NCI-H345 (cell line): ENCODE measurements around the gene METTL14.
"Not testable (repeated sequence)": the region's sequence is repeated elsewhere in the genome, so short reads cannot be mapped to it uniquely, and the experiment has no call there.

Experiments
- DNase-seq: peaks from one replicate; lab custom pipeline; 2025; lab: John Stamatoyannopoulos, UW

METTL14 gene

GRCh38 chr4:118684873-118685811 is at the start of gene METTL14:
METTL14 (plus strand) TSS chr4:118685392; CDS start chr4:118685535, 143 bp downstream.
- peak; percentile 92 for DNase-seq

DNA sequence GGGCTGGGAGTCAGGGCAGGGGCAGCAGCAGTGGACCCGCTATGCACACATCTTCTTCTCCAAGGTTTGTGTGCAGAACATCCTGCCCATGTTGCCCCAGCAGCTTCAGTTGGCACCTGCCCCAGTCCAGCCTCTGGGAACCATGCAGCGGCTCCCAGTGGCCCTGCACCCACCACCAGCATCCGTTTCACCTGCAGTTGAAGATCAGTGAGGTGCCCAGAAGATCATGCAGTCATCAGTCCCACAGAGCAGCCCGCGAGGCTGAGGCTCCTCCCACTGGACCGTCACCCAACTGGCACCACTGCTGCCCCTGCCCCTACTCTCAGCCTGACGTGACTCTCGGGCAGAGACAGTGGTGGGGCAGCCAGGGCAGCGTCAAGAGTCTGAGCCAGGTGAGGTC is 49.1 kb upstream of the METTL14 start:
- not testable (repeated sequence) for DNase-seq

GRCh38 chr4:118664665-118665064 is 20.5 kb upstream of the METTL14 start:
- DNase-seq = not testable (repeated sequence)

DNA sequence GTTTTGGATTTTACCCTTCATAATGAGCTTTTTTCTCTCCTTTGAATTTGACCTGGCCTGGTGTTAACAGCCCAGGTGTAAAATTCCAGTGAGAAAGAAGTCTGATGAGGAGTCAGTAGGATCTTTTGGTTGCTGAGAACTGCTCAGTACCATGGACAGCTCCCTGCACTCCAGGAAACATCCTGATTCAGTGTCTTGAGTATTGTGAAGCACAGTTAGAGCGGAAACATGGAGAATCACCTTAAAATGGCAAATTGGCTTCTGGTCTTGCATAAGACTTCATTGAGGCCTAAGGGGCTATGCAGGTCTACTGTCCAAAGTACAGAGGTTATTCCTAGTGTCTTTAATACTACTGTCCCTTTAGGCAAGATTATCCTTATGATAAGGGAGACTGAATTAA is 16.0 kb upstream of the METTL14 start:
- not testable (repeated sequence) for DNase-seq

DNA sequence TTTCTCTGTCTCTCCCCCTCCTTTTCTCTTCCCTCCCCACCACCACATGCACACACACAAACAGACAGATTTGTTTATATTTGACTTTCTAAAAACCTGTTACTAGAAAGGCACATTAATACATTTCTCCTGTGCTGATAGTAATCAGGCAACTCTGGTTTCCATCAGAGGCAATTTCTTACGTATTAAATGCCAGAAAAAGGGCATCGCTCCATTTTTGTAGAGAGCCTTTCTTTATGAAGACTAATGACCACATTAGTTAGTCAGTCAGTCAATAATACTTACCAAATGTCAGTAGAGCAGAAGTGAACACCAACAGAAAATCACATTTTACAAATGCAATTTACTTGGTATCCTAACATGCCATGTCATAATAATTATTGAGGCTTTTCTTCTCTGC is 14.2 kb upstream of the METTL14 start:
- not testable (repeated sequence) for DNase-seq

DNA sequence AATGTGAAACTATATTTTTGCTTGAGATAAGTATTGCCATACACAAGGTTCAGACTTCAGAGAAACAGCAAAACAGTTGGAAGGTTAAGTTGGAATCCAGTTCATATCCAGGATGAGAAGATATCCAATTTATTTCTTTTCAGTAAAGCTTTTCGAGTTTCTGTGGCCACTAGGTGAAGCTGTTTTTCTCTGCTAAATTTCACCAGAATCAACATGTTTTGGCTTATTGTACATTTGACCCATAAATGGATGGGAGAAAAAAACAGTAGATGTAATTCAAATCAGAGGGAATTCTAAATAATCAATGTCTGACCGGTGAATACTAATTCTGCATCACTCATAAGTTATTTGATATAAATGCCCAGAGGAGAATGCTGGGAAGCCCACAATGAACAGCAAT is 9.1 kb upstream of the METTL14 start:
- no peak for DNase-seq

- no peak for DNase-seq
Observed at GRCh38 chr4:118680808-118681207, 4.4 kb upstream of the METTL14 start.

GRCh38 chr4:118682928-118683327 is 2.3 kb upstream of the METTL14 start:
- no peak for DNase-seq

DNA sequence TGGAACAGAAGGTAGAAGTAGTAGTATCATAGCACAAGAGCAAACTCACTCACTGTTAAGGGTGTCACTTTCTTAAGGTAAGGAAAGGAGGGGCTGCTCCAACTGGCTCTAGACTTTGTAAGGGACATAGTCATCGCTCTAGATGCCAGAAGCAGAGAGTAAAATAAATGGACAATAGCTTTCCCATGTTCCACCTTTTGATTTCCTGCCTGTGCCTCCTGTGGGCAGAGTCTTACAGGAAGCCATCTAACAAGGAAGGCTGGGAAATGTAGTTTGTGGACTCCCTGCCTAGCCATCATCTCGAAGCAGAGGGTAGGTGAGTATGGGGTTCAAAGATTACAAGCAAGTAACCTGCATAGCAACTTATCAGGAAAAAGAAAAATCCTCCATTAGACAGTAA is 1.7 kb upstream of the METTL14 start:
- no peak for DNase-seq

GRCh38 chr4:118703118-118703517 is 17.9 kb downstream of the METTL14 start:
- no peak for DNase-seq

GRCh38 chr4:118711052-118711451 is 25.9 kb downstream of the METTL14 start:
- no peak for DNase-seq

- DNase-seq = no peak
Observed at GRCh38 chr4:118712872-118713271, 27.7 kb downstream of the METTL14 start.

DNA sequence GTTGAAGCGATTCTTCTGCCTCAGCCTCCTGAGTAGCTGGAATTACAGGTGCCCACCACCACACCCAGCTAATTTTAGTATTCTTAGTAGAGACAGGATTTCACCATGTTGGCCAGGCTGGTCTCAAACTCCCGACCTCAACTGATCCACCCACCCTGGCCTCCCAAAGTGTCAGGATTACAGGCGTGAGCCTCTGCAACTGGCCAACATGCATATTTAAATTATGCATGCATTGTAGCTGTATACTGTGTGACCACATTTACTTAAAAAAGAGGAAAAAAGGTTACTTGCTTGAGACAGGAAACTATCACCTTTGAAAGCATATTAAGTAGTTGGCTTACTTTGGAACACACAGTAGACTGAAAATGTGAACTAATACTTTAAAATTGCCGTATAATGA is 29.5 kb downstream of the METTL14 start:
- DNase-seq = no peak

GRCh38 chr4:118716304-118716703 is 31.1 kb downstream of the METTL14 start:
- no peak for DNase-seq

DNA sequence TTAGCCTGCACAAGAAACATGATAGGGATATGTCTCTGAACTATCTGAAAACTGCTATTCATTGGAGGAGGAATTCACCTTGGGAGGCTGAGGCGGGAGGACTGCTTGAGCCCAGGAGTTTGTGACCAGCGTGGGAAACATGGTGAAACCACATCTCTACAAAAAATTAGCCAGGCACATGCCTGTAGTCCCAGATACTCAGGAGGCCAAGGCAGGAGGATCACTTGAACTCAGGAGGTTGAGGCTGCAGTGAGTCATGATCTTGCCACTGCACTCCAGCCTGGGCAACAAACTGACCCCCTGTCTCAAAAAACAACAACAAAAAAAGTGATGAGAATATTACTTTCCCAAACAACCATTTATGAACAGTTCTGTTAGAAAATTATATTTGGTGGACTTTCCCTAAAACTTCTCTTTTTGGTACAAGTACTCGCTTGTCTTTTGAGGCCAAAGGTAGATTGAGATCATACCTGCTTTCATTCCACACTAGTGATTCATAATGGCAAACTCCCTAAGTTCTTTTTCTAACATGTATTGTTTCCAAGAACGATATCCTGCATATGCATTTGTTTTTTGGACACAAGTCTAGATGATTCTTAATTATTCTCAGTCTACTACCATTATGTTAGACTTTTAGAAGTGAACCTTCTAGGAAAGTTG is 33.4 kb downstream of the METTL14 start:
- DNase-seq = no peak

DNA sequence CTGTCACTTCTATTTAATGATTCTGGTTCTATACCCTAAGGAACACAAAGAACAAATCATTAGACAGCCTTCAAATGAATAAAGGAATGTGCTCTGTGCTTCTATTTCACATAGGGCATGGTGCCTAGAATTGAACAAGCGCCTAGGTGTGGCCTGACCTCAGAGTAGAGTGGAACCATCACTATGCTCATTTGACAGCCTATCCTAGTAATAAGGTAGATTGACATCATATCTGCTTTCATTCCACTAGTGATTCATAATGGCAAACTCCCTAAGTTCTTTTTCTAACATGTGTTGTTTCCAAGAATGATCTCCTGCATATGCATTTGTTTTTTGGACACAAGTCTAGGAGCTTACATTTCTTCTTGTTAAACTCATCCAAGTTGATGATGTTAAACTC is 36.6 kb downstream of the METTL14 start:
- DNase-seq = no peak

DNA sequence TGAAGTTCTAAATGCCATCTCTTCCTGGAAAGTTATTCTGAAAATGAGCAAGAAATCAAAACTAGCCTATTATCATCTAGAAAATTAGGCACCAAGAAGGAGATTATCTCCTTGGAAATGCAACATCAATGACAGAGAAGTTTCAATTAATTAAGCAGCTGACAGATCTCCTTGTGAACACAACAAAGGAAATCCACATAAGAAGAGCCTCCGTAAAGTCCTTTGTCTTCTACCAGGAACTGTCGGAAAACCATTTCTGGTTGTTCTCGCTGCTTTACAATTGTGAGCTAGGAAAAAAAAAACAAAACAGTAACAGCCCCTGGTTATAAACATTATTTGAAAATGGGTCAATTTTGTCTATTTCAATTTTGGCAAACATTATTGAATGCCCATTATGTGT is 38.2 kb downstream of the METTL14 start:
- DNase-seq = no peak

GRCh38 chr4:118727360-118727759 is 42.2 kb downstream of the METTL14 start:
- DNase-seq = no peak

DNA sequence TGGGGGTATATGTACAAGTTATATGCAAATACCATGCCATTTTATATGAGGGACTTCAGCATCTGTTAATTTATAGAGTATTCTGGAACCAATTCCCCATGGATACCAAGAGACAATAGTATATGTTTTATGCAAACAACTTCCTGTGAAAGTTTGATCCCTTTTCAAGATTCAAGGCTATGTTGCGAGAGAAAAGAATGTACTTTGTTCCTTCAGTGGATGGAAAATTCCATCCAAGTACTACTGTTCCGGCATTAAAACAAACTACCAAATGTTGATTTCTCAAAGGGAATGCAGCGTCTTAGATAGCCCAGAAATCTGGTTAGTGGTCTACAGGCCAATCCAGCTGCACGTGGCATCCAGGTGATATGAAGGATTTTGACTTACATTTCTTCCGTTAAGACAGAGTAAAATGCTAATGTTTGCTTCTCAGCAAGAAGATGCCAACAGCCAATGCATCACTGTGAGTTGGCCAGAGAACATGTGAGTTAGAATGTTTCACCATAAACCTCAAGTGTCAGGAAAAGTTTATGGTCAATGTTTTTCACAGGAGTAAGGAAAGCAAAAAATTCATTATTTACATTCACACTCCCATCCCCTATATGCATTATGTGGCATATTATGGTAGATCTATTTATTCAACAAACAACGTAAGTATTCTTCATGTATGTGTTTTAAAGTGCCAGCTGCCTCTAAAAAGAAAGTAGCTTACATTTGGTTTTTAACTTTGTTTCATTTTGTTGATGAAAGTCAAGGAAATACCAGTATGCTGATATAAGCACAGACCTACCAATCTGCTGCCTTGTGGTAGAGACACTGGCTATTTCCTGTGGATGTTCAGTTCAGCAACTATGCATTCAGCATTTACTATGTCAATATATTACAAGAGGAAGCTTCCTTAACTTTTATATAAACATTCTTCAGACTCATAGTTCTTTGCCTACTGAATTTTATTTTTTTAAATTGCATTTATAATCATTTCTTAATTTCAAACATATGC is 44.4 kb downstream of the METTL14 start:
- DNase-seq = no peak

DNA sequence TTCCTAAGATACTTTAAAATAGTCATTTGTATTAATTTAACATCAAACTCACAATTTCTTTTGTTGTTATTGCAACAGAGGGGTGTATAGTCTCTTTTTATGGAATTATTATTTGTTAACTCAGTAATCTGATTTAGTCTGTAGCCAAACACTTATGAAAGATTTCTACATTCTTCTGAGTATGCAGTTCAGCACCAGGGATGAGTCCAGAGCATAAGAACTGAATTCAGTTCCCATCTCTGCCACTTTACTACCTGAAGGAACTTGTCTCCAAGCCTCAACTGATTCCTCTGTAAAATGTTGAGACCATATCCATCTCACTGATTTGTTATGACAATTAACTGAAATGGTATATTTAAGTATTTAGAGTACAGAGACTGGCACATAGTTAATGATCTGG is 45.5 kb downstream of the METTL14 start:
- no peak for DNase-seq

DNA sequence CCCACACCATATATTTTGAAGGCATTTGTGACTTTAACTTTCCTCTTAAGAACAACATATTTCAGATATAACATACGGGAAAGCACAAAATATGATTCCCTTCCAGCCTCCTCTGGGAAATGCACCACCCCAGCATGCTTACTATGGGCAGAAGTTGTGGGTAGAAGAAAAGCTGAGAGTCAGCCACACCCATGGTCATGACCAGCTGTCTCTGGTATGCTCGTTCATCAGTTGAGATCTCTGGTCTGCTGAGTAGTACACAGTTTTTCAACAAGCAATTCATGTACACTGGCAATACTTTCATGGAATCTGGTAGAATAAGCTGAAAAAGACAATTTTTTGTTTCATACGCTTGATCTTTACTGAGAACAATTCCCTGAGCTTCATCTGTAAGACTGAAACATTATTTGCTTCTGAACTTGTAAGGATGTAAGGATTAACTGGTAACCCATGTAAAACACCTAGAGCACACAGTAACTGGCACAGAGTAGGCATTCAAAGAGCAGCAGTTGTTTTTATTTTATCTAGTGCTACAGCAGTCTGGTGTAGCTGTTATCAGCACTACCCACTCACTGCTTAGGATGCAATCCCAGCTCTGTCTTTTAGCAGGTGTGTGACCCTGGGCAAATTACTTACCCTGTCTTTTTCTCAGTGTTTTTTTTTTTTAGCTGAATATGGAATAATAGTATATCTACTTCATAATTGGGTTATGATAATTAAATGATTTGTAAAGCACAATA is 47.6 kb downstream of the METTL14 start:
- no peak for DNase-seq
